ENCODE data around the gene PHTF1. TPM values are rescaled to one million over a fixed set of nuclear protein-coding genes. Genes with fewer than 3 reads are reported as not detected.
A peak's percentile ranks its signal among the peaks of the same experiment; 100 is the strongest.

PHTF1 gene
- total and polyA plus RNA-seq, 2 donors (not counting 1 experiment from before 2014, with no cell fraction given): 3.6 to 18.5 TPM

- CTCF ChIA-PET: no interaction called here
- intact Hi-C loops (cut with micrococcal nuclease): no loop called here
- Mint-ChIP-seq H3K27ac (no peak overlapping the region), H3K27me3 (no peaks in the 10 kb centered on the region), H3K4me1 (peaks cover 20% of the 10 kb centered on the region), H3K9me3 (ENCODE audit: insufficient read depth) (no peaks in the 10 kb centered on the region), H3K4me3 (no peak overlapping the region)
- ATAC-seq (ENCODE audit: low read depth) (no peak), DNase-seq (no peak)
- Histone ChIP-seq H2AFZ (ENCODE audit: insufficient read depth, low read depth, low read length, poor library complexity, severe bottlenecking) (no peak overlapping the region), H3K79me2 (ENCODE audit: control insufficient read depth, insufficient read depth, low read length) (peaks cover 64% of the 10 kb centered on the region), H3K9ac (ENCODE audit: low read length) (no peak overlapping the region), H3K27ac (ENCODE audit: low read length in 2 of 2) (peak overlapping the region in 1 of 2 donors; percentile 24), H4K20me1 (ENCODE audit: control insufficient read depth, insufficient read depth, low read length, poor library complexity, severe bottlenecking) (peaks cover 13% of the 10 kb centered on the region), H3K4me2 (replicated peaks; ENCODE audit: low read depth, low read length, poor library complexity, severe bottlenecking) (no peak overlapping the region), H3K36me3 (replicated peaks in 1 of 2; ENCODE audit: control extremely low read depth in 1 of 2, control insufficient read depth in 1 of 2, extremely low read depth in 1 of 2, insufficient read depth in 2 of 2, low read length in 1 of 2) (peaks cover 0 to 27% of the 10 kb centered on the region in 2 experiments), H3K4me3 (ENCODE audit: control extremely low read depth in 1 of 5, extremely low read depth in 1 of 5, insufficient read depth in 1 of 5, low read depth in 2 of 5, low read length in 4 of 5) (no peak overlapping the region), H3K4me1 (ENCODE audit: control insufficient read depth in 2 of 2, insufficient read depth in 2 of 2, low read length in 2 of 2) (peaks cover 0 to 2% of the 10 kb centered on the region in 2 donors), H3K27me3 (replicated peaks in 1 of 4; ENCODE audit: control extremely low read depth in 1 of 4, control insufficient read depth in 3 of 4, insufficient read depth in 4 of 4, low read length in 3 of 4) (no peaks in the 10 kb centered on the region), H3K9me3 (ENCODE audit: control extremely low read depth in 1 of 3, control insufficient read depth in 2 of 3, insufficient read depth in 1 of 3, low read length in 2 of 3) (no peaks in the 10 kb centered on the region)
- WGBS (ENCODE audit: insufficient coverage): no CpG with 5 or more reads among the region's 5 CpGs
- no peak for TF ChIP-seq EZH2 (IDR thresholded peaks at IDR 0.05; ENCODE audit: borderline replicate concordance, insufficient read depth, low read depth, low read length, poor library complexity, severe bottlenecking)
- TF ChIP-seq CTCF (IDR thresholded peaks at IDR 0.05): no peak
- POLR2A ChIA-PET: no interaction called here
These were observed 33.2 kb upstream of the PHTF1 start for GRCh38 chr1:113792471-113792870.

- POLR2A ChIA-PET: no interaction called here
- H3K4me3 ChIP-seq (ENCODE audit: control extremely low read depth in 1 of 5, extremely low read depth in 1 of 5, insufficient read depth in 1 of 5, low read depth in 2 of 5, low read length in 4 of 5): no peak overlapping the region
- H3K27ac Mint-ChIP-seq: no peak overlapping the region
- no peak overlapping the region for H3K27ac ChIP-seq (ENCODE audit: low read length in 2 of 2)
- peaks cover 0 to 11% of the 10 kb centered on the region in 2 experiments for H3K36me3 ChIP-seq (replicated peaks in 1 of 2; ENCODE audit: control extremely low read depth in 1 of 2, control insufficient read depth in 1 of 2, extremely low read depth in 1 of 2, insufficient read depth in 2 of 2, low read length in 1 of 2)
- peaks cover 17% of the 10 kb centered on the region for H4K20me1 ChIP-seq (ENCODE audit: control insufficient read depth, insufficient read depth, low read length, poor library complexity, severe bottlenecking)
- H3K4me1 Mint-ChIP-seq: peaks cover 18% of the 10 kb centered on the region
- ATAC-seq (ENCODE audit: low read depth) (no peak), DNase-seq (no peak)
- no peaks in the 10 kb centered on the region for H3K27me3 Mint-ChIP-seq
- peaks cover 64% of the 10 kb centered on the region for H3K79me2 ChIP-seq (ENCODE audit: control insufficient read depth, insufficient read depth, low read length)
- no peak overlapping the region for H3K4me3 Mint-ChIP-seq
- peaks cover 8 to 10% of the 10 kb centered on the region in 2 donors for H3K4me1 ChIP-seq (ENCODE audit: control insufficient read depth in 2 of 2, insufficient read depth in 2 of 2, low read length in 2 of 2)
- no peak overlapping the region for H3K4me2 ChIP-seq (replicated peaks; ENCODE audit: low read depth, low read length, poor library complexity, severe bottlenecking)
- TF ChIP-seq EZH2 (IDR thresholded peaks at IDR 0.05; ENCODE audit: borderline replicate concordance, insufficient read depth, low read depth, low read length, poor library complexity, severe bottlenecking) (no peak), CTCF (IDR thresholded peaks at IDR 0.05) (no peak)
- H2AFZ ChIP-seq (ENCODE audit: insufficient read depth, low read depth, low read length, poor library complexity, severe bottlenecking): no peak overlapping the region
- intact Hi-C loops (cut with micrococcal nuclease): no loop called here
- no CpG with 5 or more reads among the region's 3 CpGs for WGBS (ENCODE audit: insufficient coverage)
- CTCF ChIA-PET: no interaction called here
- H3K9ac ChIP-seq (ENCODE audit: low read length): no peak overlapping the region
- no peaks in the 10 kb centered on the region for H3K9me3 ChIP-seq (ENCODE audit: control extremely low read depth in 1 of 3, control insufficient read depth in 2 of 3, insufficient read depth in 1 of 3, low read length in 2 of 3)
- H3K27me3 ChIP-seq (replicated peaks in 1 of 4; ENCODE audit: control extremely low read depth in 1 of 4, control insufficient read depth in 3 of 4, insufficient read depth in 4 of 4, low read length in 3 of 4): no peaks in the 10 kb centered on the region
- no peaks in the 10 kb centered on the region for H3K9me3 Mint-ChIP-seq (ENCODE audit: insufficient read depth)
These were observed 29.5 kb upstream of the PHTF1 start for GRCh38 chr1:113788802-113789201.
